H1 (cell line): ENCODE data around the gene ADGRV1. TPM values are rescaled to one million over a fixed set of nuclear protein-coding genes. Genes with fewer than 3 reads are reported as not detected.

Experiments
- ATF2 ChIP-seq: IDR thresholded peaks from 2 replicates; pipeline ENCODE4 v1.6.1; 2012; ENCODE audit warnings: low read length, inconsistent platforms
- CREB1 ChIP-seq: IDR thresholded peaks from 2 replicates; pipeline ENCODE4 v1.6.1; 2012; ENCODE audit warnings: inconsistent platforms
- JUND ChIP-seq: IDR thresholded peaks from 2 replicates; pipeline ENCODE4 v1.6.1; 2011; ENCODE audit warnings: mild to moderate bottlenecking, improper control_type of control experiment, low read length
- KDM5A ChIP-seq: fragments of 200-600 bp; IDR thresholded peaks from 2 replicates; pipeline ENCODE4 v1.7.1; 2012; ENCODE audit warnings: mild to moderate bottlenecking, low read length, inconsistent platforms, mixed read lengths
- NANOG ChIP-seq: IDR thresholded peaks from 2 replicates; pipeline ENCODE4 v1.6.1; 2011; ENCODE audit warnings: low read length, low read depth, mild to moderate bottlenecking, inconsistent platforms; ENCODE audit not compliant: insufficient read depth, poor library complexity, severe bottlenecking
- RFX5 ChIP-seq: IDR thresholded peaks from 2 replicates; pipeline ENCODE4 v1.6.1; 2011; ENCODE audit warnings: low read depth, low read length, improper control_type of control experiment, borderline replicate concordance
- RXRA ChIP-seq: IDR thresholded peaks from 2 replicates; pipeline ENCODE4 v1.6.1; 2011; ENCODE audit warnings: low read depth, mild to moderate bottlenecking, low read length, moderate library complexity; ENCODE audit not compliant: insufficient read depth
- SP2 ChIP-seq: IDR thresholded peaks from 2 replicates; pipeline ENCODE4 v1.6.1; 2012; ENCODE audit warnings: mild to moderate bottlenecking, low read length, inconsistent platforms
- SP4 ChIP-seq: IDR thresholded peaks from 2 replicates; pipeline ENCODE4 v1.6.1; 2012; ENCODE audit warnings: low read length, inconsistent platforms
- polyA plus RNA-seq, 7 experiments: library from polyadenylated mRNA; depleted of rRNA in 3 of 7; stranded (reverse) in 5 of 7; unstranded in 2 of 7; fragments of >200 nt in 5 of 7; fragments of 200-250 nt in 2 of 7; gene quantifications; 1 replicate in 5 of 7; 2 replicates in 1 of 7; 4 replicates in 1 of 7; pipeline versions ENCODE4 v1.2.1 to v1.2.3, GENCODE V29; 2011 to 2013; ENCODE audit warnings: missing spikeins in 2 of 7, mixed read lengths in 2 of 7
- total RNA-seq: library from RNA; stranded (reverse); fragmentation: NEBNext Ultra II Directional; extraction: Animal tissue kit (Norgen Biotek cat#: 25700); gene quantifications from 2 replicates; pipeline ENCODE4 v1.2.1, GENCODE V29; 2021

The ADGRV1 gene
- total and polyA plus RNA-seq, 2 of the 8 experiments (the other 6 are each of a cell fraction or from before 2014, with no cell fraction given): 53.1 to 62.2 TPM

- TF ChIP-seq NANOG (no peak), RXRA (no peak), SP4 (no peak), RFX5 (no peak), ATF2 (no peak), JUND (no peak), CREB1 (no peak), SP2 (no peak), KDM5A (no peak)
Measured at GRCh38 chr5:90985341-90985740, 426.7 kb downstream of the ADGRV1 start (continued).
